HG03439 (cell line): ENCODE data around the gene PSMB2.

Experiments
- ATAC-seq: cut with Tn5 transposase; IDR thresholded peaks from one replicate; pipeline ENCODE4 v1.9.1; 2021; ENCODE audit warnings: mild to moderate bottlenecking, moderate library complexity; ENCODE audit not compliant: unreplicated experiment

Gene PSMB2

GRCh38 chr1:35558374-35559316, 82.7 kb downstream of the PSMB2 start:
- ATAC-seq: no peak

- ATAC-seq: peak; percentile 77
These were observed 83.5 kb downstream of the PSMB2 start, which contains the start of gene NCDN for GRCh38 chr1:35557611-35558373. Gene NCDN (plus strand): TSS chr1:35557799. CDS start chr1:35558191, 392 bp downstream.

GRCh38 chr1:35557118-35557610, 84.2 kb downstream of the PSMB2 start, which contains the start of gene KIAA0319L:
Gene KIAA0319L (minus strand): TSS chr1:35557403. CDS start chr1:35554491, 2,912 bp downstream.
- peak; percentile 79 for ATAC-seq

GRCh38 chr1:35556484-35557117, 84.7 kb downstream of the PSMB2 start:
- ATAC-seq: no peak

- ATAC-seq: no peak
These were observed 85.5 kb downstream of the PSMB2 start for GRCh38 chr1:35555601-35556477.

- no peak for ATAC-seq
These were observed 86.1 kb downstream of the PSMB2 start for GRCh38 chr1:35555212-35555584.

GRCh38 chr1:35554266-35555211, 86.8 kb downstream of the PSMB2 start:
- no peak for ATAC-seq

GRCh38 chr1:35553851-35554250, 87.5 kb downstream of the PSMB2 start:
- no peak for ATAC-seq
